B cell (primary cell): ENCODE measurements around the gene DTHD1.

Experiments
- CTCF ChIP-seq: fragments of 200-600 bp; IDR thresholded peaks from one replicate; pipeline ENCODE4 v1.8.0; 2022; ENCODE audit warnings: antibody characterized with exemption, mild to moderate bottlenecking
- EZH2 ChIP-seq: IDR thresholded peaks from 2 replicates; pipeline ENCODE4 v1.6.1; 2012; ENCODE audit warnings: borderline replicate concordance, low read depth, mild to moderate bottlenecking, moderate library complexity, low read length; ENCODE audit not compliant: insufficient read depth, poor library complexity, severe bottlenecking

GRCh38 chr4:36386691-36387090 is 105.3 kb downstream of the DTHD1 start:
- no peak for TF ChIP-seq CTCF
- no peak for TF ChIP-seq EZH2
